ENCODE results near the gene SHC1. TPM values are rescaled to one million over a fixed set of nuclear protein-coding genes. Genes with fewer than 3 reads are reported as not detected.

Gene SHC1
- total RNA-seq, 2 experiments from 2014 or later = 59.9 to 60.0 TPM

- ChIA-PET POLR2A (interaction anchor here (1.6 to 10.2 kb wide), 5 partner anchors 7 to 68 kb away, joined by 9 to 189 read pairs (median 28); partner anchors contain the start of genes FLAD1, PBXIP1 and PMVK), CTCF (interaction anchor here (0.9 to 13.2 kb wide), 4 partner anchors 12 to 61 kb away, joined by 3 to 159 read pairs (median 17); partner anchors contain the start of gene PYGO2)
- Mint-ChIP-seq H3K27me3 (no peaks in the 10 kb centered on the region), H3K9me3 (no peaks in the 10 kb centered on the region), H3K27ac (peak overlapping the region; percentile 80), H3K4me3 (peak overlapping the region; percentile 99), H3K4me1 (ENCODE audit: low read depth) (peaks cover 62% of the 10 kb centered on the region), H3K36me3 (ENCODE audit: low read depth) (peaks cover 29% of the 10 kb centered on the region)
- Histone ChIP-seq H3K36me3 (ENCODE audit: insufficient read depth, low read length) (peaks cover 3% of the 10 kb centered on the region), H3K27me3 (ENCODE audit: control insufficient read depth in 1 of 2, insufficient read depth in 2 of 2, low read length in 2 of 2) (no peaks in the 10 kb centered on the region), H3K9me3 (ENCODE audit: control insufficient read depth in 1 of 2, insufficient read depth in 1 of 2, low read length in 2 of 2) (no peaks in the 10 kb centered on the region), H3K27ac (ENCODE audit: low read depth in 1 of 2, low read length in 2 of 2) (peak overlapping the region; percentile 66 to 77), H3K4me1 (ENCODE audit: insufficient read depth, low read length) (peaks cover 81% of the 10 kb centered on the region), H3K4me3 (ENCODE audit: low read length) (peak overlapping the region; percentile 73)
- no peak for TF ChIP-seq CTCF (IDR thresholded peaks at IDR 0.05)
- intact Hi-C loops (cut with DNase I, micrococcal nuclease) = no loop called here
- ATAC-seq (ENCODE audit: poor library complexity) (no peak), DNase-seq (peak in 4 of 14 experiments; percentile 52 to 71 (median 56))
Measured at GRCh38 chr1:155005076-155006011, 34.8 kb upstream of the SHC1 start.

GRCh38 chr1:155004352-155005075 lies 34.0 kb upstream of the SHC1 start:
- Mint-ChIP-seq H3K9me3 (no peaks in the 10 kb centered on the region), H3K27ac (peak overlapping the region; percentile 80), H3K4me1 (ENCODE audit: low read depth) (peaks cover 62% of the 10 kb centered on the region), H3K36me3 (ENCODE audit: low read depth) (peaks cover 21% of the 10 kb centered on the region), H3K4me3 (peak overlapping the region; percentile 99), H3K27me3 (no peaks in the 10 kb centered on the region)
- no peak for TF ChIP-seq CTCF (IDR thresholded peaks at IDR 0.05)
- H3K27ac ChIP-seq (ENCODE audit: low read depth in 1 of 2, low read length in 2 of 2) = peak overlapping the region; percentile 66 to 77
- POLR2A ChIA-PET = interaction anchor here (0.9 to 10.2 kb wide), 3 partner anchors 8 to 68 kb away, joined by 4 to 189 read pairs (median 28); partner anchors contain the start of genes PBXIP1 and PMVK
- H3K27me3 ChIP-seq (ENCODE audit: control insufficient read depth in 1 of 2, insufficient read depth in 2 of 2, low read length in 2 of 2) = no peaks in the 10 kb centered on the region
- CTCF ChIA-PET = interaction anchor here (1.3 to 13.2 kb wide), 2 partner anchors 8 to 14 kb away, joined by 3 to 159 read pairs; no protein-coding TSS in a partner anchor
- ATAC-seq (ENCODE audit: poor library complexity) (no peak), DNase-seq (no peak)
- no peaks in the 10 kb centered on the region for H3K9me3 ChIP-seq (ENCODE audit: control insufficient read depth in 1 of 2, insufficient read depth in 1 of 2, low read length in 2 of 2)
- H3K36me3 ChIP-seq (ENCODE audit: insufficient read depth, low read length) = peaks cover 3% of the 10 kb centered on the region
- H3K4me1 ChIP-seq (ENCODE audit: insufficient read depth, low read length) = peaks cover 81% of the 10 kb centered on the region
- H3K4me3 ChIP-seq (ENCODE audit: low read length) = peak overlapping the region; percentile 73
- intact Hi-C loops (cut with DNase I, micrococcal nuclease) = loop anchor here in 1 of 2 experiments (5.0 kb wide), 1 partner anchor 58 kb away; the partner anchor contains the start of gene EFNA4

Data from CD4-positive, alpha-beta T cell (primary cell).